HG03457 (cell line): ENCODE measurements around the gene LSM11.

ENCODE experiments used
- ATAC-seq: cut with Tn5 transposase; IDR thresholded peaks from one replicate; pipeline ENCODE4 v1.9.1; 2021; ENCODE audit warnings: moderate number of reproducible peaks; ENCODE audit not compliant: unreplicated experiment

Gene LSM11

GRCh38 chr5:157732596-157733262, 10.8 kb upstream of the LSM11 start:
- ATAC-seq = no peak

DNA sequence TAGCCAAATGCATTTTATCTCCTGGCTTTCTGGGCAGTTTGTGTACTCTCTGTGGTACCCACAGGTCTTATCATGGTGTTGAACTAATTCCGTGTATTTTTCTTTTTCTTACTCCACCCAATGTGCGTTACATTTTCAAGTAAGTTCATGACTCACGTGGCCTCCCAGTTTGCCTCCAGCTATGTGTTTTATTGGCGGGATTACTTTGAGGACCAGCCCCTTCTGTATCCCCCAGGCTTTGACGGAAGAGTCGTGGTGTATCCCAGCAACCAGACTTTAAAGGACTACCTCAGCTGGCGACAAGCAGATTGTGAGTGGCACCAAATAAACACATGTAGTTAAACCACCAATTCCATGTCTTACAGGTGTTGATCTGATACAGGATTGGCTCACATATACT, 9.1 kb upstream of the LSM11 start:
- no peak for ATAC-seq

- ATAC-seq = no peak
These were observed 7.5 kb upstream of the LSM11 start for GRCh38 chr5:157735991-157736390.

DNA sequence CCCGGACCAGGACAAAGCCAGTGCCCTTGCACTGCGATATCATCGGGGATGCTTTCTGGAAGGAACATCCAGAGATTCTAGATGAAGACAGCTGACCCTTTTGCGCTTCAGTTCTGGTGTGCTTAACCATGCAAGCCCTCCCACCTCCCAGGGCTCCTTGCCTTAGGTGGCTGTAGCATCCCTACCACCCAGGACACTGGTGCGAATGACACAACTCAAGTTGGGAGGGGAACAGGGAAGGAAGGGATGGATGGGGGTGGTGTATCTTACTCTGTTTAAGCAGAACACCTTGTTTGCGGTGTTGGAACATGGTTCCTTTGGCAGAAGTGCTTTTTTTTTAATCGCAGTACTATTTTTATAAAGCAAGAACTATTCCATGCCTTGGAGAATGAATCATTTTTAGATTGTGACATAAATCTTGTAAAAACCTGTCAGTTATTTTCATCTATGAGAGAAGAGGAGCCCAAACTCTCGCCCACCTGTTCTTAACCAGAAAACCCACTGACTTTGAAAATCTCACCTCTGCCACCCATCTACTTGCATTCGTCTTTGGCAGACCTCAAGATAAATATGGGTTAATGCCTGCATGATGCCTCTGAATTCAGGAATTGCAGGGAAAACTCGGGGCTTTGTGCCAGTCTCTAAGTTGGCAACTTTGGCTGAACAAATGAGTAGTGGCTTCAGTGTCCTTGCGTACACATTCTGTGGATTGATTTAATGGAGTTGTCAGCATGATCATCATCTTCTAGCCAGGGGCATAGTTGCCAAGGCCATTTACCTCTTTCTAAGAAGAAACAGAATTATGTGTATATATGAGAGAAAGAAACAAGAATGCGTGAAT, 3.9 kb upstream of the LSM11 start:
- ATAC-seq = no peak

- ATAC-seq = no peak
These were observed 3.3 kb upstream of the LSM11 start for GRCh38 chr5:157740229-157740610.

DNA sequence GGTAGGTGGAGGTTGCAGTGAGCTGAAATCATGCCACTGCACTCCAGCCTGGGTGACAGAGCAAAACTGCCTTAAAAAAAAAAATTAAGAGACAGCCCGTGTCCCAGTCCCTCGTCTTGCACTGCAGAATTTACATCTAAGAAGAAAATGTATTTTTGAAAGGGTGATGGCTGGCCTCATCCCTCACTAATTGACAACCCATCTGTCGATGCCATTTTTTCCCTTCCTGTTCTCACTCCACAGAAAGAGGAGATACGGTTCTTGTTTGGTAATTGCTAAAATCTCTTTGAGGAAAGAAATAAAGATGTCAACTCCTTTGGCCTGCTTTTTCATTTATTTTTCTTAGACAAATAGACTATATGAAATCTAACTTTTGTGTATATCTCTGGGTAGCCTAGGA, 2.4 kb upstream of the LSM11 start:
- no peak for ATAC-seq

DNA sequence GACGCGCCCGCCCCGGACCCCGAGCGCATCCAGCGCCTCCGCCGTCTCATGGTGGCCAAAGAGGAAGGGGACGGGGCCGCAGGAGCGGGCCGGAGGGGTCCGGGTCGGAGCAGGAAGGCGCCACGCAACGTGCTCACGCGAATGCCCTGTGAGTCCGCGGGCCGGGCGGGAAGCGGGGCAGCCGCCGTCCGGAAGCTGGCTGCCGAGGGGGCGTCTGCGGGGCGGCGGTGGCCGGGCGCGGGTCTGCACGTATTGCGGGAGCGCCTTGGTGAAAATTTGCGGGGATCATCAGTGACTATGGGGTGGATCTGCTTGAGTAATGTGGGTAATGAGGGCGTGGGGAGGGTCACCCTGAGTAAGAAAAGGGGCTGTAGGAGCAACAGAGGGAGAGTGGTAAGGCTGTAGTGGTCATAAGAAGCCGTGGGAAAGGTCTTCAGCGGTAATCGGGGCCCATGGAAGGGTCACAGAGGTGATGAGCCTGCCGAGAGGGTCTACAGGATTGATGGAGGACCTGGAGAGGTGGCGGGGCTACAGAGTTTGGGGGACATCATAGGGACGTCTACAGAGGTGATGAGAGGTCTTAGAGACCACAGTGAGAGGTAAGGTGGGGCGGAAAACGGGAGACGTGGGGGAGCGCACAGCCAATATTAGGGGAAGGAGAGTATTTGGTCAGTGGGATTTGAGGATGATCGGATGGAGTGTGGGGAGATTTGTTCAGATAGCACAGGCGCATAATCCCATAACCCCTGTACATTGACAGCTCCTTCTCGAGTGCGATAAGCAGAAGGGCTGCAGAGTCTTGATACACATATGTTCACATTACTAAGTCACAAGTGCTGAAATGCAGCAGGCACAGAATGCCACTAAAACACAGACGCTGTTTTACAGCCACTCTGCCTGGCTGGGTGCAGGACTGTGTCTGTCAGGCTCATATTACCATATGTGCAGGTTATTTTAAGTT, 819 bp downstream of the LSM11 start:
- ATAC-seq = no peak

DNA sequence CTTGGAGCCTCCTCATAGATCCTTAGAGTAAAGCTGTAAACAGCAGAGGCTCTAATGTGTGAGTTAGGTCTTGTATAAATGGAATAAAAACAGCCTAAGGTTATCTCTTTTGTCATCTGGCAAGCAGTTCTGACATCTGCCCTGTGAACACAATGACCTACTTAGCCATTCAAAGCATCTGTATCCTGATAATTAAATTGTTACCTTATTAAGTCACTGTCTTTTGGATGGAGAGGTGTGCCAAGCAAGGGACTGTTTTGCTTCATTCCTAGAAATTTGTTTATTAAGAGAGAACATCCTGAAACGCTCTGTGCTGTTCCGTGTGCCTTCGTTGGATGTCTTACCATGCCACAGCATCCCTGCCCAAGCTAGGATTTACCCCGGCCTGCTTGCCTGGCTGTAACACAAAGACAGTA, 1.5 kb downstream of the LSM11 start:
- ATAC-seq = no peak

DNA sequence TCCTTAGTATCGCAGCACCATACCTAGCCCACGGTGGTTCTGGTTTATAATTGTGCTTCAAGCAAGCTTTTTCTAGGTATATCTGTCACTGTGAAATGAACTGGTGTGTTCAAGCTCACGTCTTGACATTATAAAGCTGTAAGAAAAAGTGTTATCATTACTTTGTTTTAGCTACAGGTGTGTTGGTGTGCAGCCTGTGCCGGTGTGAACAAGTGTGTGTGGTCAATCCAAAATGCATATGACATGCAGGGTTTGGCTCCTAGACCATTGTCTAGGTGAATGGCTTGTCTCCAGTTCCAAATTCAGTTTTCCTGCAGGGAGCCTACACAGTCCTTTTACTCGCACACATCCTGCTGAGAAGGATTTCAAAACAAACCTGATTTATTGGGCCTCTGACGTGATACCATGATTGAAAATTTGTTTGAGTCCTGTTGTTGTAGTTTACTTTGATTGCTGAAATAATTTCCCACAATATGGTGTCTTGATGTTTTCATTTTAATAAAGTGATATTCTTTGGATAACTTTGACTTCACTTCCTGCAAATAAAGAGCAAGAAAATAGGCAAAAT, 3.7 kb downstream of the LSM11 start:
- no peak for ATAC-seq

- no peak for ATAC-seq
These were observed 4.5 kb downstream of the LSM11 start for GRCh38 chr5:157747766-157748700.

DNA sequence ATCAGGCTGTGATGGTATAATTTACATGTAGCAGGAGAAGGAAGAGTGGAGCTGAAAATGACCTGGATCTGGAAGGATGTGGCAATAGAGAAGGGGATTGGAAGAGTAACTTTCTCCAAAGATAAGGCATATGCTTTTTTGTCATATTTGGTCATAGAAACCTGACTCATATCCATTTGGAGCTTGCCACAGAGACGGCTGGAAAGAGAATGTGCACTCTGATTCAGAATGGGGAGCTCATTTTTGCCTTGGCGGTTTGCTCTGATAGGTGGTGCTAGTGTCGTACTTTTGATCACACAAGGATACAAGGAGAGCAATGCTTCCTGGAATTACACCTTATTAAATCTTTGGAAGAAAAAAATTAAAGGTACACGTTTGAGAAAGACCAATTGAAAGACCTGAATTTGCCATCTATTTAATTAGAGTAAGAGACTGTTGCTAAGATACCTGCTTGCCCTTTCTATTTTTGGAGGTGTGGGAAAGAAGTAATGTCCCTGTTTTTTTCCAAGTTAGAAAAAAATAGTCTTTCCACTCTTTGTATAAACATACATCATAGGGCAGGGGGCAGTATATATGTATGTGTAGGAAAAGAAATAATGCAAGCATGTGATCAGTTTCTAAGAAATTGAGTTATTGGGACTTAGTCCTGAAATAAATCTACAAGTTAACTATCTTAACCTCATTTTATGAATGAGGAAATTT, 5.4 kb downstream of the LSM11 start:
- ATAC-seq = no peak

DNA sequence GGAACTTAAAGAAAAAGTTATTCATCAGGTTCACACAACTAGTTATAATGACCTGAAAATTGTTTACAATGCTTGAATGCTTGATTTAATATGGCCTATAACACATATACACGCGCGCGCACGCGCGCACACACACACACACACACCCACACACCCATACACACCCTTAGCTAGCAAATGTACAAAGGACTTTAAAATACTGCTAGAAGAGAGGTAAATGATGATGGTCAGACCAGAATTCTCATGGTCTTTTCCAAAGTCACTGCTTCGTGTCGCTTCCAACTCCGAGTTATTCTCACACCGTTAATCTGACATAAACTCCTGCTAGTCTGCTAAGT, 5.9 kb downstream of the LSM11 start:
- no peak for ATAC-seq

GRCh38 chr5:157750320-157750719, 6.8 kb downstream of the LSM11 start:
- ATAC-seq = no peak

DNA sequence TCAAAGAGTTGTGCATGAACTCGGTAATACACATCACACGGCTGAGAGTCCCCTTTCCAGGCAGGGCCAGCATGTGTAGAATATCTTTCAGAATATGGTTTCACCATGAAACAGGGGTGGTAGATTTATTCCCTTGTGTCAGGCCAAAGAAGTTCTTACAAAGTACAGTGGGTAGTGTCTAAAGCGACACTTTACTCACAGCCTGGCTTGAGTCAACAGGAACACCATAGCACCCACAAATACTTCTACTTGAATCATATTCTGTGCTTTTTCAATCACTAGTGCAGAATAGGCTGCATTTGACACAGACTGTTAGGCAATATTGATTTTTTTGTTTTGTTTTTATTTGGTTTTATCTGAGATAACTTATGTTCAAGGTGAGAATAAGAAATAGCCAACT, 12.6 kb downstream of the LSM11 start:
- ATAC-seq = no peak

GRCh38 chr5:157758706-157759105, 15.2 kb downstream of the LSM11 start:
- no peak for ATAC-seq

- ATAC-seq = peak; percentile 56
These were observed 18.4 kb downstream of the LSM11 start for GRCh38 chr5:157761690-157762621.

DNA sequence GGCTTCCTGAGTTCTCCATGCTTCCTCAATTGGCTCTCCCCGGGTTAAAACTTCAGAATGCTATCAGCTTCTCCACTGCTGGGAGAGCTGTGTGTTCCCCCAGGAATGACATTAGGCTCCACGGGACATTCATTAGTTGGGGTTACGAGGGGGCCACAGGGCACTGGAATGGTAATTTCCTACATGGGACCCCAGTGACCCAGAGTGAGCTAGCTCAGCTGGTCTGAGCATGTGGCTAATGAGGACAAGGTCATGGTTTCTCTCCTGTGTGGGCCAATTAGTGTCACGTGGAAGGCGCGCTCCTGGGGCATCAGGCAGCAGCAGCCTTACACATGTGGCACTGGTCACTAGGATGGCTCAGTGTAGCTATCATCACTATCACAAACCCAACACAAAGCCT, 21.0 kb downstream of the LSM11 start:
- no peak for ATAC-seq

DNA sequence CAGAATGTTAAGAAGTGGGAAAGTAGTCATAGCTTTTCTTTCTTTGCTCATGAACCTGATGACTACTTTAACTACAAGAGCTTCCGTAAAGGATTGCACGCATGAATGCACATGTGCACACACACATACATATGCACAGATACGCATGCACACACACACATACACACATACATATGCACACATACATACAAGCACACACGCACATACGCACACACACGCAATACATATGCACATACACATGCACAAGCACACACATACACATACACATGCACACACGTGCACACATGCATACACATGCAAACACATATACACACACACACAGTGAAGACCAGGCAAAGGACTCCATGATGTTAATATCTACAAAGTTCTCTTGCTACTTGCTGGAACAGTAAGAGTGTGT, 22.9 kb downstream of the LSM11 start:
- no peak for ATAC-seq
